Measurements from ENCODE around the gene PPP2R5C. TPM values are rescaled to one million over a fixed set of nuclear protein-coding genes. Genes with fewer than 3 reads are reported as not detected.

The PPP2R5C gene
- total and polyA plus RNA-seq, 9 of the 15 experiments (the other 6 are each of a cell fraction or from before 2014, with no cell fraction given): 284 to 617 (median 395) TPM

- TF ChIP-seq MGA (IDR thresholded peaks at IDR 0.05) (no peak; the same call in 1 of the 2 replicates), SIN3A (IDR thresholded peaks at IDR 0.05; ENCODE audit: borderline replicate concordance in 2 of 2, control insufficient read depth in 1 of 2, low read depth in 2 of 2, low read length in 2 of 2) (no peak), FOXJ2 (tag; IDR thresholded peaks at IDR 0.05) (no peak), ZC3H11A (IDR thresholded peaks at IDR 0.05; ENCODE audit: low read depth, low read length) (no peak), RBM17 (IDR thresholded peaks at IDR 0.05; ENCODE audit: borderline replicate concordance, low read depth, low read length) (no peak), ARID4B (CRISPR knock-in tag; IDR thresholded peaks at IDR 0.05) (no peak), NR0B1 (IDR thresholded peaks at IDR 0.05; ENCODE audit: partially characterized antibody) (no peak)
Observed at GRCh38 chr14:101972126-101972866, 210.8 kb downstream of the PPP2R5C start (continued).
